Left ventricle myocardium superior (tissue), 1 donor: Measurements from ENCODE around the gene USF2. TPM values are rescaled to one million over a fixed set of nuclear protein-coding genes. Genes with fewer than 3 reads are reported as not detected.

Source experiments
- ATAC-seq: fragments of 200-7000 bp; cut with Tn5 transposase; one replicate; pipeline ENCODE4 v1.9.1; 2020; ENCODE audit warnings: mild to moderate bottlenecking, moderate library complexity
- DNase-seq: peaks from one replicate; pipeline ENCODE4 v3.0.0-alpha.2; 2020
- intact Hi-C: fragments of 100-400 bp; cut with micrococcal nuclease; formaldehyde crosslinking; loops from one replicate; pipeline ENCODE4 v1.11.0; 2022
- total RNA-seq: library from RNA; stranded (reverse); fragmentation: NEBNext Ultra II Directional; extraction: Animal tissue kit (Norgen Biotek cat#: 25700); gene quantifications from one replicate; pipeline ENCODE4 v1.2.1, GENCODE V29; 2021
- donor health status: DM: no; HTN: yes; CAD: no; lungs with severe emphysema.

USF2 gene
- total RNA-seq, 1 donor from 2014 or later: 170 TPM

DNA sequence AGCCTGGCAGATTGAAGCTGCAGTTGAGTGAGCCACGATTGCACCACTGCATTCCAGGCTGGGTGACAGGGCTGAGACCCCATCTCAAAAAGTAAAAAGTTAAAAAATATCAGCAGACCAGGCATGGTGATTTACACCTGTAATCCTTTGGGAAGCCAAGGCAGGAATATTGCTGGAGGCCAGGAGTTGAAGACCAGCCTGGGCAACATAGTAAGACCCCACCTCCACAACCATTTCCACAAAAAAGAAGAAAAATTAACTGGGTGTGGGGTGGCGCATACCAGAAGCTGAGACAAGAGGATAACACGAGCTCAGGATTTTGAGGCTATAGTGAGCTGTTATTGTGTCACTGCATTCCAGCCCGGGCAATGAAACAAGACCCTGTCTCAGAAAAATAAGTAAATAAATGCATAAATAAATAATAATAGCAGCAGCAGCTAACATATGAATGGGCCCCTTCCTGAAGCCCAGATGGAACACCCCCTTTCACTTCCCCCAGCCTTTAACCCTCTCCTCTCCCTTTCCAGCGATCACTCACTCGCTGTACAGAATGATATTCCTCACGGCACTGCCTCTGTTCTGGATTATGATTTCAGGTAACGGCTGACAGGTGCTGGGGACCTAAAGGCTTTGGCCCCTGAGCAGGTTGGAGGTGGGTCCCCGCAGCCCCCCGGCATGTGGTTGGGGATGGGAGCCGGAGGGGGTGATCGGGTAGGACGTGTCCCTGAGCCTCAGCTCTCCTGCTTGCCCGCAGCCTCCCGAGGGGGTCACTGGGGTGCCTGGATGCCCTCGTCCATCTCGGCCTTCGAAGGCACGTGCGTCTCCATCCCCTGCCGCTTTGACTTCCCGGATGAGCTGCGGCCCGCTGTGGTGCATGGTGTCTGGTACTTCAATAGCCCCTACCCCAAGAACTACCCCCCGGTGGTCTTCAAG is 26.4 kb downstream of the USF2 start:
- ATAC-seq (no peak), DNase-seq (no peak)
- intact Hi-C loops: no loop called here

DNA sequence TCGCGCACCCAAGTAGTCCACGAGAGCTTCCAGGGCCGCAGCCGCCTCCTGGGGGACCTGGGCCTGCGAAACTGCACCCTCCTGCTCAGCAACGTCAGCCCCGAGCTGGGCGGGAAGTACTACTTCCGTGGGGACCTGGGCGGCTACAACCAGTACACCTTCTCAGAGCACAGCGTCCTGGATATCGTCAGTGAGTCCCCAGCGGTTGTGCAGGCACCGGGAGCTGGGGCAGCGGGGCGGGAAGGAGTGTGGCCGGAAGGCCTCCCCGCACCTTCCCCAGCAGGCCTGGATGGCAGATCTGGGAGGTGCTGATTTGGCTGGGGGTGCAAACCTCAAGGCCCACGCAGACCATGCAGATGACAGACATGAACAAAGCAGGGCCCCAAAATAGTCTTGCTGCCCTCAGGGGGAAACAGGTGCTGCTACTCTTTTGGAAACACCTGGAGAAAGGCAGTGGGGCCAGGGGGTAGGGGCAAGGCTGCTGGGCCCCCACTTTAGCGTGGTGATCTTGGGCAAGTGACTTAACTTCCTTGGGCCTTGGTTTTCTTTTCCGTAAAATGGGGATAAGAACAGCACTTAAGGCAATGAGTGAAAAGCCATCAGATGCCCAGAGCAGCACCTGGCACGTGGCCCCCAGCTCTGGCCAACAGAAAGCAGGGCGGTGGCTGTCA is 27.2 kb downstream of the USF2 start:
- DNase-seq (no peak), ATAC-seq (no peak)
- intact Hi-C loops: no loop called here

DNA sequence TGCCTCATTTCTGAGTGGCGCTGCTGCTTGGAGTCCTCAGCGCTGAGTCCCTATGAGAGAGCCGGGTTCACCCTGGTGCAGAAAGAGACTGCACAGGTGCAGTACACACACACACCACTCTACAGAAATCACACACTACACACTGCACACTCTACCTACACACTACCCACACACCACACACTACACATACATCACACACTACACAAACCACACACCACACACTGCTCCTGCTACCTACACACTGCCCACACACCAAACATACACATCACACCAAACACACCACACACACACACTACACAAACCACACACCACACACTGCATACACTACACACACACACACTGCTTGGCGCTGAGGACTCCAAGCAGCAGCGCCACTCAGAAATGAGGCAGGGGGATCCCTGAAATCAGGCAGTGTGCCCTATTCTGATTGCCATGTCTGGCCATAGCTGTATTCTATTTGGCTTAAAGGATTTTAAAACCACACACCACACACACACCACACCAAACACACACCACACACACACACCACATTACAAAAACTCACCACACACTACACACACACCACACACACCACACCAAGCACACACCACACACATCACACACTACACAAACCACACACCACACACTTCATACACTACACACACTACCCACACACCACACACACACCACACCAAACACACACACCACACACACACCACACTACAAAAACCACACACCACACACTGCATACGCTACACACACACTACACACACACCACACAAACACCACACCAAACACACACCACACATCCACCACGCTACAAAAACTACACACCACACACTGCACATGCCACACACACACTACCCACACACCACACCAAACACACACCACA is 28.1 kb downstream of the USF2 start:
- DNase-seq (no peak), ATAC-seq (no peak)
- intact Hi-C loops: no loop called here

- ATAC-seq (no peak), DNase-seq (no peak)
- intact Hi-C loops: no loop called here
Observed at GRCh38 chr19:35297515-35297848, 28.7 kb downstream of the USF2 start.

DNA sequence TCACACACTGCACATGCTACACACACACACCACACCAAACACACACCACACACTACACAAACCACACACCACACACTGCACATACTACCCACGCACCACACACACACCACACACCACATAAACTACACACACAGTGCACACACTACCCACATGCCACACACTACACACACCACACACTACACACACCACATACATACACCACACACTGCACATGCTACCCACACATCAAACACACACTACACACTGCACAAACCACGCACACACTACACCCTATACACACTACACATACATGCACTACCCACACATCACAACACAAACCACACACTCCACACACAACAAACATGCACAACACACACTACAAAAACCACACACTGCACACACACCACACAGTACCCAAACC is 29.2 kb downstream of the USF2 start:
- no peak for DNase-seq
- intact Hi-C loops: no loop called here
- no peak for ATAC-seq

GRCh38 chr19:35298561-35298972 is 29.8 kb downstream of the USF2 start:
- intact Hi-C loops: no loop called here
- no peak for DNase-seq
- no peak for ATAC-seq

GRCh38 chr19:35299523-35300338 is 31.0 kb downstream of the USF2 start:
- intact Hi-C loops: no loop called here
- DNase-seq (no peak), ATAC-seq (no peak)

DNA sequence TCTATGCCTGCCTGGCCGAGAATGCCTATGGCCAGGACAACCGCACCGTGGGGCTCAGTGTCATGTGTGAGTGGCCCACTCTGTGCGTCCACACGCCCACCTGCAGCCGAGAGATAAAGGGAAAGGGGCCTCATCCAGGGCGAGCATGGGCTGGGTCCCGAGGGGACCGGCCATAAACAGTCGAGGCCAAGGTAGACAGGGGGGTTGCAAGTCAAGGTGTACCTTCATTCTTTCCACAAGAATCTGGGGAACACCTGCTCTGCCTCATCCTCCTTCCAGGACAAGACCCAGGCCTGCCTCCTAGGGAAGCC is 31.5 kb downstream of the USF2 start:
- intact Hi-C loops: no loop called here
- DNase-seq: no peak
- no peak for ATAC-seq

GRCh38 chr19:35301961-35302360 is 33.2 kb downstream of the USF2 start:
- no peak for DNase-seq
- no peak for ATAC-seq
- intact Hi-C loops: no loop called here

DNA sequence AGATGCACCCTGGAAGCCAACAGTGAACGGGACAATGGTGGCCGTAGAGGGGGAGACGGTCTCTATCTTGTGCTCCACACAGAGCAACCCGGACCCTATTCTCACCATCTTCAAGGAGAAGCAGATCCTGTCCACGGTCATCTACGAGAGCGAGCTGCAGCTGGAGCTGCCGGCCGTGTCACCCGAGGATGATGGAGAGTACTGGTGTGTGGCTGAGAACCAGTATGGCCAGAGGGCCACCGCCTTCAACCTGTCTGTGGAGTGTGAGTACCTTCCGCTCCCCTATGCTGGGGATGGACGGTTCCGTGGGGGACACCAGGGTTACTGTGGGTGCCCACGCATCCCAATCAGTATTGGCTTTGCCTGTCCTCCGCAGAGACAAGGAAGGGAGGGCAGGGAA is 33.7 kb downstream of the USF2 start:
- intact Hi-C loops: no loop called here
- no peak for DNase-seq
- ATAC-seq: no peak

DNA sequence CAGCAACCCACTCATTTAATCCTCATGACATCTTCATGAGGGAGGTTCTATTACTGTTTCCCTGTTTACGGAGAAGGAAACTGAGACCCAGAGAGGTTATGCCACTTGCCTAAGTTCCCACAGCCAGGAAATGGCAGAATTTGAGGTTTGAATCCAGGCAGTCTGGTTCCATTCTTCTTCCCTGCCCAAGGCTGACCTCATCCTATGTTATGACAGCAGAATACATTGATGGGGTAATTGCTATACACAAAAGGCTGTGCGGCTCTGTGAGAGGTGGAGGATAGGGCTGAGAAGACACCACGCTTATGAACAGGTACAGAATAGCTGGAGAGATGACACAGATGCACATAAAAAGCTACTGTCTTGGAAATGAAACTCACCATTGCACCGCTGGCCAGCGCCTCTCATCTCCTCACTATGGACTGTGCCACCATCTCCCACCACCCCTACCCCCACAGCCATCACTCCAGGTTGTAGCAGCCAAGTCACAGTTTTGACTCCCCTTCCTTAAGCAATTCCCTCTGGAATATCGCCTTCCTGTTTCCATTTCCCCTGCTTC is 34.7 kb downstream of the USF2 start:
- no peak for DNase-seq
- no peak for ATAC-seq
- intact Hi-C loops: no loop called here

DNA sequence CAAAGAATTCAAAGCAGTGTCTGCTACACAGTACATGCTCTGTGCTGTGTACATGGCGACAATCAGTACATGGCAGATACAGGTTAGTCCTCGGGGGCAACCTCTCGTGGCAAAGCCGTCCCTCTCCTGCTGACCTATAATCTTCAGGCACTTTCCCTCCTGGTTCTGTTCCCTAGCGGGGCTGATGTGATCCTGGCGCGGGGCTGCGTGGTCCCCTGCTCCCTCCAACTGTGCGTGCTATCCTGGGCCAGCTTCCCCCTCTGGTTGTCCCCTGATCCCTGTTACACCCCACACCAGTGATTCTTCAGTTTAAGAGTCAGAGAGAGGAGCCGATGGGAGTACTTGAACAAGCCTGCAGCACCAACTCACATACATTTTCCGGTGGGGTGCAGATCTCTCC is 35.3 kb downstream of the USF2 start:
- DNase-seq (no peak), ATAC-seq (no peak)
- intact Hi-C loops: no loop called here

- intact Hi-C loops: no loop called here
- ATAC-seq: no peak
- DNase-seq: no peak
Observed at GRCh38 chr19:35305181-35305580, 36.4 kb downstream of the USF2 start.

- ATAC-seq: no peak
- DNase-seq: no peak
- intact Hi-C loops: no loop called here
Observed at GRCh38 chr19:35306473-35307246, 37.9 kb downstream of the USF2 start.

GRCh38 chr19:35307931-35308330 is 39.2 kb downstream of the USF2 start:
- intact Hi-C loops: no loop called here
- no peak for DNase-seq

GRCh38 chr19:35308910-35309309 is 40.1 kb downstream of the USF2 start:
- DNase-seq: no peak
- no peak for ATAC-seq
- intact Hi-C loops: no loop called here

More at GRCh38 chr19:35307931-35308330, 39.2 kb downstream of the USF2 start:
- no peak for ATAC-seq

GRCh38 chr19:35309481-35310279 is 40.9 kb downstream of the USF2 start:
- DNase-seq (no peak), ATAC-seq (no peak)
- intact Hi-C loops: no loop called here
